Colonic mucosa (tissue), 4 donors: ENCODE results near the gene GPR55. TPM values are rescaled to one million over a fixed set of nuclear protein-coding genes. Genes with fewer than 3 reads are reported as not detected.

Experiments used
- DNase-seq: peaks from one replicate; pipeline ENCODE4 v3.0.0-alpha.2; 2020
- H3K27ac ChIP-seq: fragments of 200-600 bp; one replicate; pipeline ENCODE4 v1.8.0; 2021
- H3K27me3 ChIP-seq: fragments of 200-600 bp; one replicate; pipeline ENCODE4 v1.8.0; 2021
- H3K36me3 ChIP-seq: fragments of 200-600 bp; one replicate; pipeline ENCODE4 v1.8.0; 2021
- H3K4me1 ChIP-seq: fragments of 200-600 bp; one replicate; pipeline ENCODE4 v1.8.0; 2021; ENCODE audit warnings: mild to moderate bottlenecking
- H3K4me3 ChIP-seq: fragments of 200-600 bp; one replicate; pipeline ENCODE4 v1.8.0; 2021
- H3K9ac ChIP-seq, 2 donors: one replicate each; pipeline ENCODE4 v1.7.0; 2013; ENCODE audit warnings: control low read depth in 2 of 2, low read depth in 2 of 2, low read length in 2 of 2
- H3K9me3 ChIP-seq: fragments of 200-600 bp; one replicate; pipeline ENCODE4 v1.8.0; 2021
- CTCF ChIP-seq: fragments of 200-600 bp; IDR thresholded peaks from one replicate; pipeline ENCODE4 v1.8.0; 2022; ENCODE audit warnings: antibody characterized with exemption, mild to moderate bottlenecking
- intact Hi-C: fragments of 100-400 bp; cut with DNase I; formaldehyde crosslinking; loops from one replicate; pipeline ENCODE4 v1.14.1; 2022
- total RNA-seq, 2 donors: library from RNA; stranded (reverse); fragmentation: NEBNext Ultra II Directional in 1 of 2; extraction: Animal tissue kit (Norgen Biotek cat#: 25700) in 1 of 2; gene quantifications; one replicate each; pipeline ENCODE4 v1.2.1, GENCODE V29; 2021
- donor health status: healthy.
- donor health status: DM: no; HTN: no; CAD: no.
- donor health status: DM: no; HTN: no; CAD: no.

GPR55 gene
- total RNA-seq, 2 donors from 2014 or later = 0.35 to 1.0 TPM

- no peaks in the 10 kb centered on the region for H3K27me3 ChIP-seq
- no peak overlapping the region for H3K9ac ChIP-seq
- DNase-seq = no peak
- no peaks in the 10 kb centered on the region for H3K4me1 ChIP-seq
- H3K4me3 ChIP-seq = no peak overlapping the region
- no peak for TF ChIP-seq CTCF
- H3K27ac ChIP-seq = no peak overlapping the region
- intact Hi-C loops = loop anchor here (5.0 kb wide), 1 partner anchor 63 kb away; no protein-coding TSS in a partner anchor
- no peaks in the 10 kb centered on the region for H3K36me3 ChIP-seq
- no peaks in the 10 kb centered on the region for H3K9me3 ChIP-seq
These were observed 14.4 kb downstream of the GPR55 start for GRCh38 chr2:230910546-230911177.

GRCh38 chr2:230909841-230910545 lies 15.0 kb downstream of the GPR55 start:
- intact Hi-C loops = loop anchor here (5.0 kb wide), 3 partner anchors 63 to 83 kb away; no protein-coding TSS in a partner anchor
- TF ChIP-seq CTCF = no peak

GRCh38 chr2:230908595-230909191 lies 16.3 kb downstream of the GPR55 start:
- Histone ChIP-seq H3K4me3 (no peak overlapping the region), H3K36me3 (no peaks in the 10 kb centered on the region), H3K27me3 (no peaks in the 10 kb centered on the region), H3K27ac (no peak overlapping the region), H3K9ac (no peak overlapping the region), H3K4me1 (no peaks in the 10 kb centered on the region), H3K9me3 (no peaks in the 10 kb centered on the region)
- no peak for TF ChIP-seq CTCF
- intact Hi-C loops = loop anchor here (5.0 kb wide), 2 partner anchors 79 to 81 kb away; no protein-coding TSS in a partner anchor
- peak; percentile 55 for DNase-seq

More at GRCh38 chr2:230909841-230910545, 15.0 kb downstream of the GPR55 start:
- no peak overlapping the region for H3K27ac ChIP-seq
- H3K4me3 ChIP-seq = no peak overlapping the region
- no peak for DNase-seq
- no peaks in the 10 kb centered on the region for H3K36me3 ChIP-seq
- no peak overlapping the region for H3K9ac ChIP-seq
- no peaks in the 10 kb centered on the region for H3K4me1 ChIP-seq
- H3K27me3 ChIP-seq = no peaks in the 10 kb centered on the region
- no peaks in the 10 kb centered on the region for H3K9me3 ChIP-seq

GRCh38 chr2:230908092-230908594 lies 16.9 kb downstream of the GPR55 start:
- TF ChIP-seq CTCF = no peak
- intact Hi-C loops = loop anchor here (5.0 kb wide), 2 partner anchors 79 to 81 kb away; no protein-coding TSS in a partner anchor
- no peak overlapping the region for H3K4me3 ChIP-seq
- H3K27ac ChIP-seq = no peak overlapping the region
- H3K4me1 ChIP-seq = no peaks in the 10 kb centered on the region
- H3K9ac ChIP-seq = no peak overlapping the region
- H3K36me3 ChIP-seq = no peaks in the 10 kb centered on the region
- no peaks in the 10 kb centered on the region for H3K27me3 ChIP-seq
- DNase-seq = no peak
- no peaks in the 10 kb centered on the region for H3K9me3 ChIP-seq

- DNase-seq = no peak
- H3K4me1 ChIP-seq = no peaks in the 10 kb centered on the region
- no peak overlapping the region for H3K4me3 ChIP-seq
- no peaks in the 10 kb centered on the region for H3K27me3 ChIP-seq
- H3K9me3 ChIP-seq = no peaks in the 10 kb centered on the region
- no peak overlapping the region for H3K9ac ChIP-seq
- no peak for TF ChIP-seq CTCF
- H3K27ac ChIP-seq = no peak overlapping the region
- no peaks in the 10 kb centered on the region for H3K36me3 ChIP-seq
- intact Hi-C loops = loop anchor here (5.0 kb wide), 2 partner anchors 80 kb away; no protein-coding TSS in a partner anchor
These were observed 17.5 kb downstream of the GPR55 start for GRCh38 chr2:230907361-230908091.
